ENCODE measurements around the gene ZC3H18.

ZC3H18 gene

DNA sequence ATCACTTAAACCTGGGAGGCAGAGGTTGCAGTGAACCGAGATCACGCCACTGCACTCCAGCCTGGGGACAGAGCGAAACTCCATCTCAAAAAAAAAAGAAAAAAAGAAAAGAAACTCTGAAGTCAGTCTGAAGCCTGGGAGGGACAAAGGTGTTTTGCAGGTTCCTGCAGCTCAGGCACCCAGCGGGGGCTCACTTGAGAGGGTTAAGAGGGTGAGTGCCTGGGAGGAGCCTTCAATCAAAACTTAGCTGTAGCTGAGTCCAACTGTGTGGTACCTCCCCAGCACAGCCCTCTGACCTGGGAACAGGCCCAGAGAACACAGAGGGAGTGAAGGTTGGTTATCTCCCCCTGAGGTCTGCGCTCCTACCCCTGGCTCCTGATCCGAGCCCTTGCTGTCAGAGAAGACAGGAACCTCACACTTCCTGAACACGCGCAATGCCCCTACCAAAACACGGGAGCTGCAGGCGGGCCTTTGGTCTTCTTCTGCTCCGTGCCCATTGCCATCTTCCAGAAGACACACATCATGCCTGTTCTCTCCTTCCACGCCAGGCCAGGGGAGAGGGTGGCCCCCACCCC lies 20.4 kb upstream of the ZC3H18 start:
- no peak for DNase-seq (ENCODE audit: low read depth in 2 of 2)

DNA sequence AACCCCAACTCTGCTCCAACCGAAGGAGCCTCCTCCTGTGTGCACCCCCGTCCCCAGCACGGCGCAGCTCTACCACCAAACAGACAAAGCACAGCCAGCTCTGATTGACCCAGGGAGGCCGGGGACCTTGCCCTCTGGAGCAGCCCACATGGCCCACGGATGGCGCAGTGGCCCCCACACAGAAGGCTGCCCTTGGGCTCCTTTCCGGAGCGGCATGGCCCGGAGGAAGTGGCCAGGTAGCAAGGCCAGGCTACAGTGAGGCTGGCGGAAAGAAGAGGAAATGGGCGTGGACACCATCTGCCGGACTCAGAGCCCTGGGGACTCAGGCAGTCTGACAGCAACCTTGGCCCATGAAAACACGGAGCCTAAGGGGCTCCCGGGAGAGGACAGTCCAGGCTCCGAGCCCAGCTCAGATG lies 19.9 kb upstream of the ZC3H18 start:
- no peak for DNase-seq (ENCODE audit: low read depth in 2 of 2)

DNA sequence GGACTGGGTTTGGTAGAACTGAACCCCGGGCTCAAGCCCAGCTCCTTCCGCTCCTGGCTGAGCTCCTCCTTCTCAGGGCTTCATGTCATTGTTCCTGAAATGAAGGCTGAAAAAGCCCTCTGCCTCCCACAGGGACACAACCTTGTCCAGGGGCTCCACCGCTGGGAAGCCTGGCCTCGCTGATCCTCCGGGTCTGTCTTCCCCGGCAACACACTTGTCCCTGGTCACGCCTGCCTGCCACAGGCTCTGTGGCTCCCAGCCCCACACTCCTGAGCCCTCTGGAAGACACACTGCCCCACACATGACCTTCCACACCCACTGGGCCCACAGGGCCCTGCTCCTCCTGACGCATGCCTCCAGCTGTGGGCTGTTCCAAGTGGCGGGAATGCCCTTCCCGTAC lies 18.0 kb upstream of the ZC3H18 start:
- no peak for DNase-seq (ENCODE audit: low read depth in 2 of 2)

DNA sequence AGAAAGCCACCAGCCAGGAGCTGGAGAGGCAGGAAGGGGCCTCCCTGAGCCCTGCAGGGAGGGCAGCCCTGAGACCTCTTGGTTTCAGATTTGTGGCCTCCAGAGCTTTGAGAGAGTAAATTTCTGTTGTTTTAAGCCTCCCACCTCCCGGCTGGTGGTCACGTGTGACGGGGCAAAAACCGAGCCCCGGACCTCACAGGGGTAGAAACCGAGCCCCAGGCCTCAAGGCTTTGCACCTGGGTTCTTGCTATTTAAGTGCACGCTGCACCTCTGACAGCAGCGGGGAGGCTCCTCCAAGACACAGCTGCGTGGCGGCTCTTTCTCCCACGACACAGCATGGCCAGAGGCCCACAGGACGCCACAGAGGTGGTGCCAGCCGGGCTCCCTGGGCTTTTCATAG lies 17.4 kb upstream of the ZC3H18 start:
- DNase-seq (ENCODE audit: low read depth in 2 of 2): no peak

DNA sequence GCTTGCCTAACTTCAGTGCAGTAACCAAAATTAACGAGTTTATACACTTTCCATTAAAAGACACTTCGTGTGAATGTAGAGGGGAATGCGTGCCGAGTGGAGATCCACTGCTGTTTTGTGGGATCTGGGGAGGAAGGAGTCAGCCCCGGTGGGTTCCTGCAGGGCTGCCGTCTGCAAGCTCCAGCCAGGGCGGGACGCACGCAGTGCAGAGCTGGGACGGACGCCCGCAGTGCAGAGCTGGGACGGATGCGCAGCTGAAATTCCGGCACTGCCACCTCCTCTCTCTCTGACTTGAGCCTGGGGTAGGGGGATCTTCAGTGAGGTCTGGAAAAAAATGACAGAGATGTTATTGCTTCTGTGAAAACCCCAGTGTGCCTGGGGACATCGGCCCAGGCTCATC lies 16.5 kb upstream of the ZC3H18 start:
- no peak for DNase-seq (ENCODE audit: low read depth in 2 of 2)

DNA sequence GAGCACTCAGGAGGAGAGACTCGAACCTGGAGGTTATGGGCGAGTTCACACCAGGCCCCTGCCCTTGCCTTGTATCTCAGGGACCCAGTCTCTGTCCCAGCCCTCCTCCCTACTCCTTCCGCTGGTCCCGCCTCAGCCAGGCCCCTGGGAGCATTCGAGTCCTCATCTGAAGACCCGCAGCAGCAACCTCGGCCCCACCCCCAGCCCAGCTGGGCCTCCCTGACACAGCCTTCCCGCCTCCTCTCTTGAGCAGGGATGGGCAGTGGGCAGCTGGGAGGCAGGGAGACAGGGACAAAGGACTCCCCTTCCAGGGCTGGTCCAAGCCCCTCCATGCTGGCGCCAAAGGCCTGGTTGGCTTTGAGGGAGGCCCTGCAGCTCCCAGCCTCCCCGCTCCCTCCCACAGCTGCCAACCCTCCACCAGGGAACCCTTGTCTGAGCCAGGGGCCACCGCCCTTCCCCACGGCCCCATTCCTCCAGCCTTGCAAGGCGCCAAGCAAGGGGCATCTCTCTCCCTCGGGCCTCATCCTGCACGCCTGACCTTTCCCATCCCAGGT lies 15.4 kb upstream of the ZC3H18 start:
- no peak for DNase-seq (ENCODE audit: low read depth in 2 of 2)

DNA sequence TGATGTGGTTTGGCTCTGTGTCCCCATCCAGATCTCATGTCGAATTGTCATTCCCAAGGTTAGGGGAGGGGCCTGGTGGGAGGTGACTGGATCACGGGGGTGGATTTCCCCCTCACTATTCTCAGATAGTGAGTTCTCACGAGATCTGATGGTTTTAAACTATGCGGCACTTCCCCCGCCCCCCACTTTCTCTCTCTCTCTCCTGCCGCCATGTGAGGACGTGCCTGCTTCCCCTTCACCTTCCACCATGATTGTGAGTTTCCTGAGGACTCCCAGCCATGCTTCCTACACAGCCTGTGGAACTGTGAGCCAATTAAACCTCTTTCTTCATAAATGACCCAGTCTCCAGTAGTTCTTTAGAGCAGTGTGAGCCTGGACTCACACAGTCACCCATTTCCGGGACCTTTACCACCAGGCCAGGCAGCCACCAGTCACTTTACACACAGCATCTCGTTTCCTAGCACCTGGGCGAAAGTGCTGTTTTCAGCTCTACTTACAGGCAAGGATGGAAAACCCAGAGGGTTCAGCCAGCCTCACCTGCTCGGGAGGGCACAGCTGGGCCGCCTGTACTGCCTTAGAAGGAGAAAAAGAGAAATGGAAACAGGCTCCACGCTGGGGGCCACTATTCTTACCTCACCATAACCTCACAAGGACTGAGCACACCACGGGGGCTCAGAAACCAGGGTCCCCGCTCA lies 13.8 kb upstream of the ZC3H18 start:
- no peak for DNase-seq (ENCODE audit: low read depth in 2 of 2)

DNA sequence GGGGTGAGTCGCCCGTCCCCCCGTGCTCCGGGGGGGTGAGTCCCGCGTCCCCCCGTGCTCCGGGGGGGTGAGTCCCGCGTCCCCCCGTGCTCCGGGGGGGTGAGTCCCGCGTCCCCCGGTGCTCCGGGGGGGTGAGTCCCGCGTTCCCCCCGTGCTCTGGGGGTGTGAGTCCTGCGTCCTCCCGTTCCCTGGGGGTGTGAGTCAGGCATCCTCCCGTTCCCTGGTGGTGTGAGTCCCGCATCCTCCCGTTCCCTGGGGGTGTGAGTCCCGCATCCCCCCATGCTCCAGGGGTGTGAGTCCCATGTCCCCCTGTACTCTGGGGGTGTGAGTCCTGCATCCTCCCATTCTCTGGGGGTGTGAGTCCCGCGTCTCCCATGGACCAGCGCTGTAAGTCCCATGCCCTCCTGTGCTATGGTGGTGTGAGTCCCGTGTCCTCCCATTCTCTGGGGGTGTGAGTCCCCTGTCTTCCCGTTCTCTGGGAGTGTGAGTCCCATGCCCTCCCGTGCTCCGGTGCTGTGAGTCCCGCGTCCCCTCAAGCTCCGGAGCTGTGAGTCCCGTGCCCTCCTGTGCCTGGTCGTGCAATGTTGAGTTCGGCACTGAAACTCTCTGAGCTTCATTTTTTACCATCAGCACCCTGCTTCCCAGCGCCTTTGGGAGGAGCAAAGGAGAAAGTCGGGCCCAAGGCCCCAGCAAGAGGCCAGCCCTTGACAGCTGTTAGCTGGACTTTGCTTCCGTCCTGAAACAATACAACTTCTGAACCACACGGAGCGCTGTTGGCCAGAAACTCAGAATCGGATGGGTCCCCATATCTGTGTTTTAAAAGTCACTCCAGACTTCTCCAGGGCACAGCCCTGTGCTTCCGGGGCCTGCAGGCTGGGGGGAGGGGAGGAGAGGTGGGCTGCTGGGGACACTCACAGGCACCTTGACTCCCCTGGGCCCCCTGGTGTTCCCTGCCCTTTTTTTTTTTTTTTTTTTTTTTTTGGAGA lies 11.5 kb upstream of the ZC3H18 start:
- no peak for DNase-seq (ENCODE audit: low read depth in 2 of 2)

DNA sequence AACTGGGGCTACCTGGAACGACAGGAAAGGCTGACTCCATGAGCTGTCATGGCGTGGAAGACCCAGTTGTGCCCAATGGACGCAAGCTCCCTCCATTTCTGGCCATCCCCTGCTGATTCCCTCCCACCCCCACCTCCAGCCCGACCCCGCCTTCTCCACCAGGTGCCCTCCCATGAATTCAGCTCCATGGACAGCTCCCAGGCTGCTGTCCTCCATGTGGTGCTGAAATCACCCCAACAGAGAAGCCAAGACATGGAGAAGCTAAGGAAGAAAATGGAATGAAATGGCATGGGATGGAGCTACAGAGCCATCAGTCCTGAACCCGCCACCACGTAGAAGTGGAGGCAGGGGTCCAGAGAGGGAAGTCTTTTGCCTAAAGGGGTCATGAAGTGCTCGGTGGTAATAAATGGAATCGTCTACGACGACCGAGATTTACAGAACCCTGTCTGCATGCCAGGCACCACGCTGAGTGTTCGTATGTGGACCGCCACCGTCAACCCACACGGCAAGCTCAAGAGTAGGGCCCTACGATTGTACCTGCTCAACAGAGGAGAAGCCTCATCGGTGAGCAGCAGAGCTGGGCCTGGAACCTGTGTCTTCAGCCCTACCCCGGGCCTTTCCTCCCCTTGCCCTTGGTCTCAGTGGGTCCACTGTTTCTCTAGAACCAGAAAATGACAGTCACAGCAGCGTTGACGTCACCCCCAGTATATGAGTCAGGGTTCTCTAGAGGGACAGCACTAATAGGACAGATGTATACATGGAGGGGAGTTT lies 9.3 kb upstream of the ZC3H18 start:
- no peak for DNase-seq (ENCODE audit: low read depth in 2 of 2)

DNA sequence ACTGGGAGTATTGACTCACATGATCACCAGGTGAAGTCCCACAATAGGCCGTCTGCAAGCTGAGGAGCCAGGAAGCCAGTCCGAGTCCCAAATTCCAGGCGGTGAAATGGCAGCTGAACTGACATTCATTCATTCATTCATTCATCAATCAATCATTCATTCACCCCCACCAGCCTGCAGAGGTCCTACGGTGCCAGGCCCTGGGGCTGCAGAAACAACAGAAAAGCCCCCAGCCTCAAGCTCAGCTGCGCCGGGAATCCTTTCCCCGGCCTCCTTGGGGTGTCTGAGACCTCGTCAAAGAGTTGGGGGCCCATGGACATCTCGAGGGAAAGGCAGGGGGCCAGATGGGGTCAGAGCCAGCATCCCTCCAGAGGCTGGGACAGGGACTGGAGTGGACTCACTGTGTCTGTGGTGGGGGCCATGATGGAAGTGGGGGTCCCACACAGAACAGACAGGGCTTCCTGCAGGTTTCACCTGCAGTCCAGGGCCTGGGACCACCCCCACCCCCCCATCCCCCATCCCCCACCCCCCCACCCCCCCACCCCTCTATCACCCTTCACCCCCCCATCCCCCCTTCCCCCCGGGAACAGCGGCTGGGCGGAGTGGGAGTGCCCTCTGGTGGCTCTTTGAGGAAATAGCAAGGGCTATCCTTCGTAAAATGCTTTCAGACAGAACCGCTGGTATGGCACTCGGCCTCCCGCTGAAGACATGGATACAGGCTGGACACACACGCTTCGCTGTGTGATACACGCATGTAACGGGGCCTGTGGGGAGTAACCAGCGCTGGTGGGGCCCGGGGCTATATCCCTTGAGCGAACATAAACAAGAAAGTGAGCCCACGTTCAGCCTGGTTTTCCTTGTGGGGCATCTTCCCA lies 8.5 kb upstream of the ZC3H18 start:
- DNase-seq (ENCODE audit: low read depth in 2 of 2): no peak

DNA sequence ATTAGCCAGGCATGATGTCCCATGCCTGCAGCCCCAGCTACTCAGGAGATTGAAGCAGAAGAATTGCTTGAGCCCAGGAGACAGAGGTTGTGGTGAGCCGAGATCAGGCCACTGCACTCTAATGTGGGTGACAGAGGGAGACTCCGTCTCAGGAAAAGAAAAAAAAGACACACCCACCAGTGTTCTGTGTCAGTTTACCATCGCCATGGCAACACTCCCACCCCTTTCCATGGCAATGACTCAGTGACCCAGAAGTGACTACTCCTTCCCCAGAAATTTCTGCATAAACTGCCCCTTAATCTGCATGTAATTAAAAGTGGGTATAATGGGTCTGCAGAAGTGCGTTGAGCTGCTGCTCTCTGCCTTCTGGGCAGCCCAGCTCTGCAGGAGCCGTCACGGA lies 4.0 kb upstream of the ZC3H18 start:
- peak; percentile 74 to 78 for DNase-seq (ENCODE audit: low read depth in 2 of 2)

DNA sequence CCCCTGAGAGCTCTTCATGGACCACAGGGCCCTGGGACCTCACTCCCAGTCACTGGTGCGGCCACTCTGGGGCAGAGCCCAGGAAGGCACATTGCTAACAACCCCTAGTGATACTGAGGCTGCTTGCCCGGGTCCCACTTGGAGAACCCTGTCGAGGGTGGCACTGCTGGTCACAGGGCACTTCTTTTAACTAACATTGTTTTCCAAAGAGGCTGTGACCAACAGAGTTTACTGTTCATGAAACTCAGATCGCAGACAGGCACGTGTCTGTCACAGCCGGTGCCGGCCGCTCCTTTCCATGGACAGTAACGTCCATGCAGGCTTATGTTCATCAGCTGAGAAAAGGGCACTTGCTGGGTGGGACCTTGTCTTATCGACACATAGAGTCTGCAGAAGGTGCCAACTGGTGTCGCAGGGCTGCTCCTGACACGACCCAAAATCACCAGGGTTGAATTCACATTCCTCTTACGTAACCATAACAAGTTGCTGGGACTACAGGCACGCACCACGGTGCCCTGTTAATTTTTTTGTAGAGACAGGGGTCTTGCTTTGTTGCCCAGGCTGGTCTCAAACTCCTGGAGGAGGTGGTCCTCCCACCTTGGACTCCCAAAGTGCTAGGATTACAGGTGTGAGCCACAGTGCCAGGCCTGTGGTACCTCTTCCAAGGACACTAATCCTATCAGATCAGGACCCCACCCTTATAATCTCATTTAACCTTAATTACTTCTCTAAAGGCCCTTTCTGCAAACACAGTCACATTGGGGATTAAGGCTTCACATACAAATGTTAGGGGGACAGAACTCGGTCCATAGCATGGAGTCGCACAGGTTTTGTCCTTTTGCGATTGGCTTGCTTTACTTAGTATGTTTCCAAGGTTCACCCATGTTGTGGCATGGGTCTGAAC lies 1.2 kb upstream of the ZC3H18 start:
- DNase-seq (ENCODE audit: low read depth in 2 of 2): no peak

DNA sequence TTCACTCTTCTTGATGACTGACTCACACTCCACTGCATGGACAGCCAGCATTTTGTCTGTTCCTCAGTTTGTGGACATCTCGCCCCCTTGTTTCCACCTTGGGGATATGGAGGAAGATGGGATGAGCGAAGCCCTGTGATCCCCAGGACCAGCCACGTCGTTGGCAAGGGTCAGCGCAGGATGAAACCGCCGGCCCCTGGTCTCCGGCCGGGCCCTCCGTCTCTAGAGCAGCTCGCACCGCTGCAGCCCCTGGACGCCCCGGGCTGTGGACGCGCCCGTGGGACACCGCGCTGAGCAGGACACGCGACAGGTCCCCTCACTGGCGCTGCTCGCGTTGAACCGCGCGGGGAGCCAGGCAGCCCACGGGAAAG lies 604 bp upstream of the ZC3H18 start:
- peak in 1 of 2 donors; percentile 13 for DNase-seq (ENCODE audit: low read depth in 2 of 2)

DNA sequence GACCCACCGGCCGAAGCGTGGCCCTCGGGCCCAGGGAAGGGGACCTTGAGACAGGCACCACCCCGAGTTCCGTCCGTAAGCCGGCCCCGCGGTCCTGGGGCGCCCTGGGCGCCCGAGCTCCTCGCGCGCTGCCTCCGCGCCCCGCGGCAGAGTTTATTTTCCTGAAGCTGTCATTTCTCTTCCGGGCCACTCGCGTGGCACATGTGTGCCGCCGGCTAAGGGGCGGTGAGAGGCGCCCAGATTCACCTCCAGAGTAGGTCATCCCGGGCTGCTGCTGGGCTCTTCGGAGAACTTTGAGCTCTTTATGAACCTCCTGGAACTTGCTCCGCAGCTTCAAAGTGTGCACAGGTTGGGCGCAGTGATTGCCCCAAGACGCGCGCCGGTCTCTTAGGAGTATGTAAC lies 489 bp downstream of the ZC3H18 start:
- peak in 1 of 2 donors; percentile 14 for DNase-seq (ENCODE audit: low read depth in 2 of 2)

DNA sequence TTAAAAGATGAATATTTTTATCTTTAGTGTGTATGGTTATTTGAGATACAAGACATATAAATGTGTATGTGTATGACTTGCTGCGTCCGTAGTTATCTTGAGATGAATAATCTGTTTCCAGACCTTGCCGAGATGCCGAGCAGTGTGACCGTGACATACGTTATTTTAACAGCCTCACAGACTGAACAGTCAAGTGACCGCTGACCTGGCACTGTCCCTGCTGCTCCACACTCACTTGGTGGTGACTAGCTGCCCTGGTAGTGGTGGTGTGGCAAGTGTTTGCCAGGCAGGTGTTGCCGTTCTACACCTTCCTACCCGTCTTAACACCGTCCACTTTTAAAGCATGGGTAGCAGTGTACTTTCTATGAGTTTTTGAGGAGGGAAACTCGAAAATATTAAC lies 5.0 kb downstream of the ZC3H18 start:
- no peak for DNase-seq (ENCODE audit: low read depth in 2 of 2)

DNA sequence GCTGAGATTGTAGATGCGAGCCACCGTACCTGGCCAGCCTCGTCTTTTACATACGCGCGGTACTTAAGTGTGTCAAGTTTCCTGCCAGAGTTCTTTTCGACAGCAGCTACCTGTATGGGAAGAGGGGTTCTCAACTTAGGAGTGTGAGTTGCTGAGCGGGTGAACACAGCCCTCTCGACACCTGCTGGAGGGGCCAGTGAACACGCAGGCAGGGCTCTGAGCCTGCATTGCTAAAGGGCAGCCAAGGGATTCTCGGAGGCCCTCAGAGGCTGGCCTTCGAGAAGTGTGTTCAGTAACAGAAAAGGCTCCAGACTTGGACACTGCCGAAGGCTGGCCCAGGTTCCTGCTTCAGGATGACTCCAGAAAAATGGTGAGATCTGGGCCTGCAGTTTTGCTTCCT lies 6.1 kb downstream of the ZC3H18 start:
- no peak for DNase-seq (ENCODE audit: low read depth in 2 of 2)

DNA sequence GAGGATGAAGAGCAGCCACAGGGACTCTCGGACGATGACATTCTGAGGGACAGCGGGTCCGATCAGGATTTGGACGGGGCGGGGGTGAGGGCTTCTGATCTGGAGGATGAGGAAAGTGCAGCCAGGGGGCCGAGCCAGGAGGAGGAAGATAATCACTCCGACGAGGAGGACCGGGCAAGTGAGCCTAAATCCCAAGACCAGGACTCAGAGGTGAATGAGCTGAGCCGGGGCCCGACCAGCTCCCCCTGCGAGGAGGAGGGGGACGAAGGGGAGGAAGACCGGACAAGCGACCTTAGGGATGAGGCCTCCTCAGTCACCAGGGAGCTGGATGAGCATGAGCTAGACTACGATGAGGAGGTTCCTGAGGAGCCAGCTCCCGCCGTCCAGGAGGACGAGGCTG lies 7.0 kb downstream of the ZC3H18 start:
- DNase-seq (ENCODE audit: low read depth in 2 of 2): no peak

DNA sequence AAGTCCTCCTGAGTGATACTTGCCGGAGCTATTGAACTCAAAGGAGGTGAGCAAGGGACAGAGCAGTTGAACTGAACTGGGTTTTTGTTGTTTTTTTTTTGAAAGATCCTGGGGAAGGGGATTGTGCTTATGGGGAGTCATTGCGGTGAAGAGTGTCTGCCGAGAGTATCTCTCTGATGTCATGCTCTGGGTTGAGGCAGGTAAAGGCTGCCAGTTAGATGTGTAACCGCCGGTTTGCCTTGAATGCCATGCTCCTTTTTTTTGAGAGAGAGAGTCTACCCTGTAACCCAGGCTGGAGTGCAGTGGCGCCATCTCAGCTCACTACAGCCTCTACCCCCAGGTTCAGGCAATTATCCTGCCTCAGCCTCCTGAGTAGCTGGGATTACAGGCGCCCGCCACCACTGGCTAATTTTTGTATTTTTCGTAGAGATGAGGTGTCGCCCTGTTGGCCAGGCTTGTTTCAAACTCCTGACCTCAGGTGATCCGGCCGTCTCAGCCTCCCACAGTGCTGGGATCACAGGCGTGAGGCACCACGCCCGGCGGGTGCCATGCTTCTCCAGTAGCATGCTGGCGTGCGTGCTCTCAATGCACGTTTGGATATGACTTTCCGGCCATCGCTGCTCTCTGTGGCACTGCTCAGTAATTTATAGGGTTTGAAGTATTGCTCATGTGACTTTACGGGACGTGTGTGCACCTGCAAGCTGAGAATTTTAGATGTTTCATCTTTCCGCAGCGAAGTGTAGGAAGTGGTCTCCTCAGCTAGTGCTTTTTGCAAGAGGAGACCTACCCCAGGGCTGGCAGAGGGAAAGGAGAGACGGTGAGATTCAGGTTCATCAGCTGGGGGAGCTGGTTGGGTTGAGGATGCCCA lies 8.5 kb downstream of the ZC3H18 start:
- DNase-seq (ENCODE audit: low read depth in 2 of 2): no peak

DNA sequence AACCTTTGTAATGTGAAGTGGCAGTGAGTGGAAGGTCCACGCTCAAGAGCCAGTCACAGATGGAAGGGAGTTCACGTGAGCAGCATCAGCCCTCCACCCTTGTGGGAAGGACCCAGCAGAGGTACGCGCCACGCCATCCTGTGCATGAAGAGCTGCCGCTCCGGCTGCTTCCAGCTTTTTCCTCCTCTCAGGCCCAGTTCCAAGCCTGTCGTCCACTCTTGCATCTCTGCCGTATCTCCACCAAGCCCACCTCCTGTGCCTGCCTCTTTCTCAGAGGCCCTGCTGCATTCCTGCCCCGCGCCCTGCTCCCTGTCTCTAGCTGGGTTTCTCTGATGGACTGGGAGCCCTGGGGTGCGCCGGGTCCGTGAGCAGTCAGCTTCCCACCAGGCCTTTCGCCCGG lies 10.2 kb downstream of the ZC3H18 start:
- no peak for DNase-seq (ENCODE audit: low read depth in 2 of 2)

Data from stimulated activated CD8-positive, alpha-beta memory T cell treated with anti-CD3 and anti-CD28 coated beads, Interleukin-15, amount 100 ng/mL, for 48 hours (primary cell).